ENCODE results near the gene C2CD4C.

- TF ChIP-seq CTCF (IDR thresholded peaks at IDR 0.05; ENCODE audit: borderline replicate concordance, extremely low read depth, low read length, poor library complexity, severe bottlenecking), result no peak
- no peak for TF ChIP-seq EZH2 (IDR thresholded peaks at IDR 0.05; ENCODE audit: borderline replicate concordance, low read depth, low read length, severe bottlenecking)
Measured at GRCh38 chr19:367561-367960, 41.4 kb downstream of the C2CD4C start.
